ENCODE data around the gene PITHD1.
"Not testable (repeated sequence)": the region's sequence is repeated elsewhere in the genome, so short reads cannot be mapped to it uniquely, and the experiment has no call there.

Gene PITHD1

DNA sequence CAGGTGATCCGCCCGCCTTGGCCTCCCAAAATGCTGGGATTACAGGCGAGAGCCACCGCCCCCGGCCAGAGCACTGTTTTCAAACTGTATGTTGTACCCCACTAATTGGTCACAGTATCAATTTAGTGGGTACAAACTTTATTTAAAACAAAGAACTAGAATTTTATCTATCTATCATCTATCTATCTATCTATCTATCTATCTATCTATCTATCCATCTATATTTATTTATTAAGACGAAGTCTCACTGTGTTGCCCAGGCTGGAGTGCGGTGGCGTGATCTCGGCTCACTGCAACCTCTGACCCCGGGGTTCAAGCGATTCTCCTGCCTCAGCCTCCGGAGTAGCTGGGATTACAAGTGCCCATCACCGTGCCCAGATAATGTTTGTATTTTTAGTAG, 48.4 kb downstream of the PITHD1 start:
- DNase-seq = not testable (repeated sequence)

DNA sequence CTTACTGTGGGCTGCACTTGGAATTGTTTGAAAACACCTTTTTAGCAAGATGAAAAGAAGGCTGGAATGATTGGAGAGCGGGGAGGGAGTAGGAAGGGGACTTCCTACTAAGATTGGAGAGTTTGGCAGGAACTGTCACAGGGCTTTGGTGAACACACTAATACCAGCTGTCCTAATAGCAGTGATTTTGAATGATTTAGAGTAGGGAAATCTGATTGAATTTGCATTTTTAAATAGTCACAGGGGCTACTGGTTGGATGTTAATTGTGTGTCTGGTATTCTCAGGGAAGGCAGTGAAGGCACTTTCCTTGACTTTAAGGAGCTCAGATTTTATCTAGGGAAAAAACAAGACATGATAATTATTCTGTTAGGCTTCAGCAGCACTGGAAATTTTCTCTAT, 49.5 kb downstream of the PITHD1 start:
- DNase-seq = no peak

DNA sequence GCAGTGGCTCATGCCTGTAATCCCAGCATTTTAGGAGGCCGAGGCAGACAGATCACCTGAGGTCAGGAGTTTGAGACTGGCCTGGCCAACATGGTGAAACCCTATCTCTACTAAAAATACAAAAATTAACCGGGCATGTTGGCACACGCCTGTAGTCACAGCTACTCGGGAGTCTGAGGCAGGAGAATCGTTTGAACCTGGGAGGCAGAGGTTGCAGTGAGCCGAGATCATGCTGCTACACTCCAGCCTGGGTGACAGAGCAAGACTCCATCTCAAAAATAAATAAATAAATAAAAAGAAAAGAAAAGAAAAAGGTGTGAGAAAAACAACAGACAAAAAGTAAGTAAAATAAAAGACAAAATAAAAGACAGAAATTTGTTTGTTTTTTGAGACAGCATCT, 55.9 kb downstream of the PITHD1 start:
- not testable (repeated sequence) for DNase-seq

DNA sequence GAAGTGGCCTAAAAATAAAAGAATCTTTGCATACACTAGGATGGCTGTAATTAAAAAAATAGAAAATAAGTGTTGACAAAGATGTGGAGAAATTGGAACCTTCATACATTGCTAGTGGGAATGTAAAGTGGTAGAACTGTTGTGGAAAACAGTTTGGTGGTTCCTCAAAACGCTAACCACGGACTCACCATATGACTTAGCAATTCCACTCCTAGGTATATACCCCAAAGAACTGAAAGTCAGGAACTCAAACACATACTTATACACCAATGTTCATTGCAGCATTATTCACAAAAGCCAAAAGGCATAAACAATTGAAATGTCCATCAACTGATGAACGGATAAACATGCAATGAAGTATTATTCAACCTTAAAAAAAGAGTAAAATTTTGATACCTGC, 57.8 kb downstream of the PITHD1 start:
- DNase-seq = no peak

Measured in NCI-H82 (cell line).